Putamen (tissue), 1 donor: ENCODE results near the gene PIAS1.
"Not testable (repeated sequence)": the region's sequence is repeated elsewhere in the genome, so short reads cannot be mapped to it uniquely, and the experiment has no call there.

Experiments used
- DNase-seq: peaks from one replicate; pipeline ENCODE4 v3.0.0-alpha.2; 2016; ENCODE audit warnings: low spot score

Gene PIAS1

GRCh38 chr15:68053701-68054627 is at the start of gene PIAS1:
PIAS1 (plus strand) TSS chr15:68054315; CDS start chr15:68054327, 12 bp downstream.
- peak; percentile 94 for DNase-seq

DNA sequence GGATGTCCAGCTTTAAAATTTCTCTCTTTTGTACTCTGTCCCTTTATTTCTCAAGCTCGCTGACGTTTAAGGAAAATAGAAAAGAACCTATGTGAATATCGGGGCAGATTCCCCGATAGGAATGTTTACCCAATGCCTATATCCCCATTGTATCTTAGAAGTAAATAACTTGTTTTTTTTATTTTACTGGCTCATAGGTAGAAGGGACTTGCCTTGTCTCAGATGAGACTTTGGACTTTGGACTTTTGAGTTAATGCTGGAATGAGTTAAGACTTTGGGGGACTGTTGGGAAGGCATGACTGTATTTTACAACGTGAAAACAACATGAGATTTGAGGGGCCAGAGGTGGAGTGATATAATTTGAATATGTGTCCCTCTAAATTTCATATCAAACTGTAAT is 46.5 kb upstream of the PIAS1 start:
- not testable (repeated sequence) for DNase-seq

GRCh38 chr15:68010361-68011153 is 43.6 kb upstream of the PIAS1 start:
- DNase-seq: no peak

- no peak for DNase-seq
Observed at GRCh38 chr15:68012911-68013310, 41.2 kb upstream of the PIAS1 start.

- DNase-seq: no peak
Observed at GRCh38 chr15:68014219-68014618, 39.9 kb upstream of the PIAS1 start.

GRCh38 chr15:68015244-68015643 is 38.9 kb upstream of the PIAS1 start:
- DNase-seq: no peak

- DNase-seq: no peak
Observed at GRCh38 chr15:68017201-68017600, 36.9 kb upstream of the PIAS1 start.

- DNase-seq: no peak
Observed at GRCh38 chr15:68018797-68019444, 35.2 kb upstream of the PIAS1 start.

DNA sequence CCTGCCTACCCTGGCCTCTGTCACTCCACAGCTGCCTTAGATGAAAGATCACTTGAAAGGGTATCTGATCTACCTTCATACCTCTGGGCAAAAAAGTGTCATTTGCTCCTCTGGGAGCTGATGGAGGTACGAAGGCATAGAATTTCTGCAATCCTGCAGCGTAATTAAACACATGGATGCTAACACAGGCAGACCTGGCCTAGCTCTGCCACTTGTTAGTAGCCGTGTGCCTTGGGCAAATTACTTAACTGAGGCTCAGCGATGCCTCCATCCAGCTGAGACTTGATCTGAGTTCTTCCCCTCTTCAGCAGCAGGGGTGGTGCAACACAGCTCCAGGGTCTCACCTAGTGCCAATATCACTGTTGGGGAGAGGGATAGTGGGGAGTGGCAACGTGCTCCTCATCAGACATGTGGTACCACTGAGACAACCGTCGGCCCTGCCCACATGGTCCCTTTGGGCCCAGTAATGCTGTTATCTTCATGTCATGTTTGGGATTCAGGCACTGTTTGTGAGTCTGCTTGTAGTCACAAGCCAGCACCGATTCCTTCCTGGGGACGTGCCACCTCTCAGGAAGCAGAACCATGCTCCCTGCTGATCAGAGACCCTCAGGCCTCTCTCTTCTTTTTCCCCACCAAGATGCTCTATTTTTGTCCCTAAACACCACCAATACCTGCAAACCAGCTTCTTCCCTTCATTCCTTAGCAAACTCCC is 34.1 kb upstream of the PIAS1 start:
- DNase-seq: no peak

DNA sequence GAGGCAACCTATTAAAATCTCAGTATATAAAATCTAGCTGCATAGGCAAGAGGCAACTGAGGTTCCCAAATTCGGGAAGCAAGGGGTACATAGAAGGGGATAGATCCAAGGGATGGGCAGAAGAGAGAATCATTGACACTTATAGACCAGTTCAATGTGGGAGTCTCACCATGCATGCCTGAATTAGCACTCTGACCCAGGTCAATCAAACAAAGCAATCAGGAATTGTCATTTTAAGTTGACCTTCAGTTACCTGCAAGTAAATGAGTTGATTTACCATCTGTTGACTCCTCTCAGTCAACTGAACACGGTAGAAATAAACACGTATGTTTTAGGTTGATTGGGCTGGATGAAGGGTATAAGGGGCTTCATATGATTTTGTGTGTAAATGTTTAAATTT is 33.4 kb upstream of the PIAS1 start:
- no peak for DNase-seq

GRCh38 chr15:68022061-68022460 is 32.1 kb upstream of the PIAS1 start:
- no peak for DNase-seq

DNA sequence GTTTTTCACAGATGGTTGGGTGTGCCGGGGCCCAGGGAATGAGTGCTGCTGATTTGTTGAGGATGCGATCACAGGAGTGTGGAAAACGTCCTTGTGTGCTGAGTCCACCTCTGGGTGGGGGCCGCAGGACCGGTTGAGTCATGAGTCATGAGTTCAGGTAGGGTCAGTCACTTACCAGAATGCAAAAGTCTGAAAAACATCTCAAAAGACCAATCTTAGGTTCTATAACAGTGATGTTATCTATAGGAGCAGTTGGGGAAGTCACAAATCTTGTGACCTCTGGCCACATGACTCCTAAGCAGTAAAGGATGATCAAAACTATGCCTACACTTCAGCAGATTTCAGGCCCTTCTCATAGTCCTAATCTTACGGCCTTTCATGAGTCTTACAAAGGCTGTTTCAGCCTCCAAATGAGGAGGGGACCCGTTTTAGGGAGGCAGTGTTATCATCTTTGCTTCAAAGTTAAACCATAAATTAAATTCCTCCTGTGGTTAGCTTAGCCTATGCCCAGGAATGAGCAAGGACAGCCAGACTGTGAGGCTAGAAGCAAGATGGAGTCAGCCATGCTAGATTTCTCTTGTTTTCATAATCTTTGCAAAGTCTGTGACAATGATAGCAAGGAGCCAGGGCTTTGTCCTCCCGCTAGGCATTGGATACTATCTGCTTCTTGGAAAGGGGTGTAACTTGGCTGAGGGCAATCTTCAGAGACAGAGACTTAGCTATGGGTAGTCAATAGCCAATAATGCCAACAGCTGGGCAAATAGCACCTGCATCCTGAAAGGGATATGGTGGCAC is 30.6 kb upstream of the PIAS1 start:
- no peak for DNase-seq

GRCh38 chr15:68025835-68026424 is 28.2 kb upstream of the PIAS1 start:
- no peak for DNase-seq

- no peak for DNase-seq
Observed at GRCh38 chr15:68027388-68027787, 26.7 kb upstream of the PIAS1 start.

DNA sequence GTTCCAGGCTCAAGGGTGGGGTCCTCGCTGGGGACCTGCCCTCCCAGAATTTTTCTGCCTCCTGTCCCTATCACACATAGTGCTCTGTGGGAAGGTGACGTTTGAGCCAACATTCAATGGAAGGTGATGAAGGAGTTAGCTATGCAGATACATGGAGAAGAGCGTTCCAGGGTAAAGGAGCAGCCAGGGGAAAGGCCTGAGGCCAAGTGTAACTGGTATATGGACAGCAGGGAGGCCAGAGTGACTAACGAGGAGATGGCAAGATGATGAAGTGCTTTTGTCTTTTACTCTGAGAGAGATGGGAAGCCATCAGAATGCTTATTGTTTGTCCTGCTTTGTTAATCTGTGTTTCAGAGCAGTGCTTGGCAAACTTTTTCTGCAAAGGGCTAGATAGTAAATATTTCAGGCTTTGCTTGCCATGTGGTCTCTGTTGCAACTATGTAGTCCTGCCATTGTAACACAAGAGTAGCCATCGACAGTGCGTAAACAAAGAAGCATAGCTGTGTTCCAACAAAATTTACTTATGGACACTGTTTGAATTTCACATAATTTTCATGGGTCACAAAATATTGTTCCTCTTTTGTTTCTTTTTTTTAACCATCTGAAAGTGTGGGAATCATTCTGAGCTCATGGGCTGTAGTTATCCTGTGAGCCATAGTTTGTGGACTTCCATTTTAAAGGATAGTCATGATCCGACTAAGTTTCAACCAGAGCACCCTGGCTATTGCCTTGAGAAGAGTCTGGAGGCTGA is 25.8 kb upstream of the PIAS1 start:
- no peak for DNase-seq

- no peak for DNase-seq
Observed at GRCh38 chr15:68028888-68029207, 25.3 kb upstream of the PIAS1 start.

GRCh38 chr15:68029959-68030358 is 24.2 kb upstream of the PIAS1 start:
- DNase-seq: no peak

GRCh38 chr15:68031404-68031803 is 22.7 kb upstream of the PIAS1 start:
- no peak for DNase-seq

DNA sequence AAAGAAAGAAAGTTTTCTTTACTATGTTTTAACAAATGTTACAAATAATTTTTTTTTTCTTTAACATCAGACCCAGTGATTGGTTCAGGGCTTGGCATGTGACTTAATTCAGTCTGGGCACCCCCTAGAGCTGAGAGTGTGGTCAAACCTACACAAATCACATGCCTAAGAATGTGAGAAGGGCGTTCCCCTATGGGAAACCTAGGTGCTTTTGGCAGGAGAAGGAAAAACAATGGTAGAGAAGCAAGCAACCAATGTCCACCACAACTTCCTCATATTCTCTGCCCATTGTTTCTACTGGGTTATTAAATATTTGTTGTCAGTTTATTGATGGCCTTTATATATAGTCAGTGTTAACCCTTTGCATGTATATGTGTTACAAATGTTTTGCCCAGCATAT is 21.4 kb upstream of the PIAS1 start:
- DNase-seq: no peak

GRCh38 chr15:68034081-68034480 is 20.0 kb upstream of the PIAS1 start:
- no peak for DNase-seq
